Activated B cell treated with CpG ODN at 0.5 μM for 24 hours (primary cell): ENCODE measurements around the gene HID1. TPM values are rescaled to one million over a fixed set of nuclear protein-coding genes. Genes with fewer than 3 reads are reported as not detected.
"Not testable (repeated sequence)": the region's sequence is repeated elsewhere in the genome, so short reads cannot be mapped to it uniquely, and the experiment has no call there.

Experiments used
- ATAC-seq: fragments of 200-7000 bp; cut with Tn5 transposase; one replicate; pipeline ENCODE4 v1.10.0; 2021; ENCODE audit warnings: low read depth, mild to moderate bottlenecking, moderate library complexity
- CTCF ChIA-PET: fragments of 350-600 bp; sonication (Branson Sonifier 250); formaldehyde crosslinking; loops from one replicate; lab custom pipeline; 2021; ENCODE audit warnings: antibody characterized with exemption; lab: Charles Lee
- POLR2A ChIA-PET: fragments of 350-600 bp; sonication (Branson Sonifier 250); formaldehyde crosslinking; loops from one replicate; lab custom pipeline; 2021; ENCODE audit warnings: antibody characterized with exemption; lab: Charles Lee
- DNase-seq: peaks from one replicate; pipeline ENCODE4 v3.0.0; 2022
- H3K27ac Mint-ChIP-seq: one replicate; pipeline ENCODE4 v1.8.0; 2020; ENCODE audit warnings: mixed read lengths
- H3K27me3 Mint-ChIP-seq: one replicate; pipeline ENCODE4 v1.8.0; 2021; ENCODE audit warnings: mixed read lengths
- H3K36me3 Mint-ChIP-seq: one replicate; pipeline ENCODE4 v1.8.0; 2021; ENCODE audit warnings: low read depth, mixed read lengths
- H3K4me1 Mint-ChIP-seq: one replicate; pipeline ENCODE4 v1.8.0; 2021; ENCODE audit warnings: mixed read lengths
- H3K4me3 Mint-ChIP-seq: one replicate; pipeline ENCODE4 v1.8.0; 2020; ENCODE audit warnings: mild to moderate bottlenecking, mixed read lengths
- H3K9me3 Mint-ChIP-seq: one replicate; pipeline ENCODE4 v1.8.0; 2020; ENCODE audit warnings: mixed read lengths
- intact Hi-C: fragments of 100-400 bp; cut with micrococcal nuclease; formaldehyde crosslinking; loops from one replicate; pipeline ENCODE4 v1.15.1; 2024
- total RNA-seq: library from RNA; stranded (reverse); gene quantifications from 2 replicates; pipeline ENCODE4 v1.2.3, GENCODE V29; 2022
- TF ChIP-seq, protein P1 (sequence below): fragments of 200-600 bp; IDR thresholded peaks from one replicate; pipeline ENCODE4 v1.8.0; 2022; ENCODE audit warnings: antibody characterized with exemption, mild to moderate bottlenecking

The HID1 gene
- total RNA-seq, 1 donor from 2014 or later = 2.1 TPM

DNA sequence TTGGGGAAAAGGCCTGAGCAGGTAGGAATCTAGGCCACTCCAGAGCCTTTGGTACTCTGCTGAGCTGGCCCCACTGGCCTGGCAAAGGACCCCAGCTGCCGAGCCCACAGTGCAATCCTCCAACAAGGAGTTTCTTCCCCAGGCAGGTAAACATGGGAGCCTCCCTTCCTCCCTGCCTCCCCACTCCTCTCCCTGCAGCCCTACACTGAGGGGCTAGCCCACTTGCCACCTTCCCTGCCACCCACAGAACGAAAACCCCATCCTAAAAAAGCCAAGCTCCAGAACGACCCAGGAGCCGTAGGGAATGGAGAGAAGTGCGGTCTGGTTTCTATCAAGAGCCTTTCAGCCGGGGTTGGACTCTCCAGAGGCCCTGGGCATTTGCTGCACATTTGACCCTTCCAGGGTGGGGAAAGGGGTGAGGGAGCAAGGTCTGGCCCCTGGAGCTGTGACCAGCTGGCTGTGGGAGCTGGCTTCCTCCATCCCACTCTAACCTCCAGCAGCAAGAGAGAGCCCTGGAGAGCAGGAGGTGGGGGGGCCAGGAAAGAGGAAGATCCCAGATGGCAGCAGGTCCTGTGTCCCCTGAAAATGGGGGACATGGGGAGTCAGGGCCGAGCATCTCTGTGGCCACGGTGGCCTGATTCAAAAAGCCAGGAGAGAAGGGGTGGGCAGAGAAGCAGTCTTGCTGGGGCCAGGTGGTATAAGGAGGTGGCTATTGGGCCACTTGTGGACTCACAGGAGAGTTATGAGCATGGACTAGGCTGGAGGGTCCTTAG, 1.3 kb downstream of the HID1 start:
- DNase-seq (no peak), ATAC-seq (no peak)
- POLR2A ChIA-PET = interaction anchor here (0.6 to 3.8 kb wide), 5 partner anchors 10 to 292 kb away, joined by 3 to 24 read pairs (median 6); partner anchors contain the start of gene MRPL58
- CTCF ChIA-PET = interaction anchor here (1.0 to 5.1 kb wide), 2 partner anchors 10 to 13 kb away, joined by 3 to 37 read pairs; no protein-coding TSS in a partner anchor
- intact Hi-C loops = loop anchor here (5.0 kb wide), 1 partner anchor 211 kb away; the partner anchor contains the start of gene SUMO2
- peaks cover 6% of the 10 kb centered on the region for H3K4me1 Mint-ChIP-seq
- no peak overlapping the region for H3K27ac Mint-ChIP-seq
- TF ChIP-seq, protein P1, sequence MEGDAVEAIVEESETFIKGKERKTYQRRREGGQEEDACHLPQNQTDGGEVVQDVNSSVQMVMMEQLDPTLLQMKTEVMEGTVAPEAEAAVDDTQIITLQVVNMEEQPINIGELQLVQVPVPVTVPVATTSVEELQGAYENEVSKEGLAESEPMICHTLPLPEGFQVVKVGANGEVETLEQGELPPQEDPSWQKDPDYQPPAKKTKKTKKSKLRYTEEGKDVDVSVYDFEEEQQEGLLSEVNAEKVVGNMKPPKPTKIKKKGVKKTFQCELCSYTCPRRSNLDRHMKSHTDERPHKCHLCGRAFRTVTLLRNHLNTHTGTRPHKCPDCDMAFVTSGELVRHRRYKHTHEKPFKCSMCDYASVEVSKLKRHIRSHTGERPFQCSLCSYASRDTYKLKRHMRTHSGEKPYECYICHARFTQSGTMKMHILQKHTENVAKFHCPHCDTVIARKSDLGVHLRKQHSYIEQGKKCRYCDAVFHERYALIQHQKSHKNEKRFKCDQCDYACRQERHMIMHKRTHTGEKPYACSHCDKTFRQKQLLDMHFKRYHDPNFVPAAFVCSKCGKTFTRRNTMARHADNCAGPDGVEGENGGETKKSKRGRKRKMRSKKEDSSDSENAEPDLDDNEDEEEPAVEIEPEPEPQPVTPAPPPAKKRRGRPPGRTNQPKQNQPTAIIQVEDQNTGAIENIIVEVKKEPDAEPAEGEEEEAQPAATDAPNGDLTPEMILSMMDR = no peak
- H3K36me3 Mint-ChIP-seq = no peaks in the 10 kb centered on the region
- H3K9me3 Mint-ChIP-seq = no peaks in the 10 kb centered on the region
- peaks cover 19% of the 10 kb centered on the region for H3K27me3 Mint-ChIP-seq
- H3K4me3 Mint-ChIP-seq = peak overlapping the region; percentile 76

DNA sequence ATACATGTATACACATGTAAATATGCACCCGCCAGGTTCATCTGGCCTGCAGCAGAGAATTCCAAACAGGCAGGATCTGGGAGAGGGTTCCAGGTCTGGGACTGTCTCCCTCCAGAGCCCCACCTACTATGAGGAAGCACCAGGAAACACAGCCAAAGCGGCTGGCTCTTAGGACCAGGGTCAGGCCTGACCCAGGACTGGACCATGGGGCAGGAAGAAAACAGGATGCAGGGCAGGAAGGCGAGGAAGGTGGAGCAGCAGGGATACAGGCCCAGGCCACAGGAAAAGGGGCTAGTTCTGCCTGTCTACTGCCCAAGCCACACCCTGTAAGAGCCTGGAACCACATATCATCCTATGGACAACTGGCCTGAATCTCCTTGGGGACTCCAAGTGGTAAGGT, 2.2 kb downstream of the HID1 start:
- intact Hi-C loops = loop anchor here (5.0 kb wide), 1 partner anchor 212 kb away; the partner anchor contains the start of gene SUMO2
- Mint-ChIP-seq H3K9me3 (no peaks in the 10 kb centered on the region), H3K4me3 (no peak overlapping the region), H3K27me3 (peaks cover 15% of the 10 kb centered on the region), H3K4me1 (peaks cover 6% of the 10 kb centered on the region), H3K36me3 (no peaks in the 10 kb centered on the region), H3K27ac (no peak overlapping the region)
- ATAC-seq = no peak
- POLR2A ChIA-PET = interaction anchor here (0.7 kb wide), 2 partner anchors 52 to 174 kb away, joined by 4 read pairs; no protein-coding TSS in a partner anchor
- TF ChIP-seq, protein P1 = no peak
- CTCF ChIA-PET = interaction anchor here (5.1 kb wide), 1 partner anchor 9 kb away, joined by 37 read pairs; no protein-coding TSS in a partner anchor
- DNase-seq = no peak

DNA sequence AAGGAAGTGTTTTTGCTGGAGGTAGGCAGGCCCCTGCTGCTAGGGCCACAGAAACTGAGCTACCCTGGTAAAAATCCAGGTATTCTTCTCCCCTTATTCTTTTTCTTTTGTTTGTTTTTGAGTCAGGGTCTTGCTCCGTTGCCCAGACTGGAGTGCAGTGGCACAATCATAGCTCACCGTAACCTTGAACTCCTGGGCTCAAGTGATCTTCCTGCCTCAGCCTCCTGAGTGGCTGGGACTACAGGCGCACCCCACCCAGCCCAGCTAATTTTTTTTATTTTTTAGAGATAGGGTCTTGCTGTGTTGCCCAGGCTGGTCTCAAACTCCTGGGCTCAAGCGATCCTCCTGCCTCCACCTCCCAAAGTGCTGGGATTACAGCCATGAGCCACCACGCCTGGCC, 3.1 kb downstream of the HID1 start:
- intact Hi-C loops, H3K4me1 Mint-ChIP-seq, DNase-seq, H3K4me3 Mint-ChIP-seq, H3K36me3 Mint-ChIP-seq, ATAC-seq, H3K9me3 Mint-ChIP-seq, H3K27me3 Mint-ChIP-seq, H3K27ac Mint-ChIP-seq: not testable (repeated sequence)
- POLR2A ChIA-PET = interaction anchor here (0.7 kb wide), 3 partner anchors 51 to 175 kb away, joined by 4 to 5 read pairs (median 4); no protein-coding TSS in a partner anchor
- CTCF ChIA-PET = interaction anchor here (1.0 kb wide), 2 partner anchors 9 to 232 kb away, joined by 3 to 4 read pairs; no protein-coding TSS in a partner anchor

DNA sequence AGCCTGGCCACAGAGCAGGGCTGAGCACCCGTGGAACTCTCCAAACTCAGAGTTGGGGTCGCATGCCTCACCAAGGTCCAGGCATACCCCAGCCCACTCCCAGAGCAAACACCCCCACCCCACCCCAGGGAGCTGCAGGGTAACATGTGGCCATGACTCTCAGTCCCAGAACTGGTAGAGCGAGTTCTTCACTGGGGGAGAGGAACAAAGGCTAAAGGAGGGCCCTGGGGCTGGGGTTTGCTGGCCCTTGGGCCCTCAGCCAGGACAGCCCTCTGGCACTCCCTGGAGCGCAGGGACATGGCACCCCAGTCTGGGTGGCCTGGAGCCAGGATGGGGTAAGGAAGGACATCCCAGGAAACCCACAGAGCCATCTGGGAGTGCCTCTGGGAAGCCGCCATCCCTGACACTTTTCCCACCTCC, 4.2 kb downstream of the HID1 start:
- CTCF ChIA-PET = no interaction called here
- Mint-ChIP-seq H3K36me3 (no peaks in the 10 kb centered on the region), H3K27ac (no peak overlapping the region), H3K4me1 (peaks cover 6% of the 10 kb centered on the region), H3K9me3 (no peaks in the 10 kb centered on the region), H3K27me3 (peaks cover 7% of the 10 kb centered on the region), H3K4me3 (no peak overlapping the region)
- intact Hi-C loops = no loop called here
- POLR2A ChIA-PET = interaction anchor here (0.6 kb wide), 1 partner anchor 45 kb away, joined by 3 read pairs; no protein-coding TSS in a partner anchor
- ATAC-seq (no peak), DNase-seq (no peak)
- TF ChIP-seq, protein P1 = no peak

DNA sequence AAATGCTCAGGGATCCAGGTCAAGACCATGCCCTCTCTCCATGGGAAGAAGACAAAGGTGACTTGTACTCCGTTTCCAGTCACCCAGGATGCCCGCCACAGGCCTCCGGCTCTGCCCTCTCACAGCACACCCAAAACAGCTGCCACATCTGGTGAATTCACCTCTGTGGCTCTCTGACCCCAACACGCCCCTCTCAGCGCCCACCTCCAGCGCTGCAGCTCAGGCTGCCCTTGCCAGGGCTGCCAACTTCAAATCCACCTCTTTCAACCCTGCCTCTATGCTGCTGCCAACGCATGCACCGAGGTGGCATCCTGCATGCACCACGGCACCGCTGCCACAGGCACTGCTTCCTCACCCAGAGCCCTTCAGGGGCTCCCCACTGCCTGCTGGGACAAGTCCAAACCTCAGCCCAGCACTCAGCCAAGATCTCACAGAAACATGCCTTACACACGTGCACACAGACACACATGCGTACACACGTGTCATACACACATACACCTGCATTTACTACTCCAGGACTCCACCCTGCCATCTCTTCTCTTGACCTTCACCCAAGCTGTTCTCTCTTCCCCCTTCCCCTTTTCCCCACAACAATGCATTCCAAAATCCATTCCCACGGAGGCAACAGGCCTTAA, 7.5 kb downstream of the HID1 start:
- ChIA-PET POLR2A (no interaction called here), CTCF (no interaction called here)
- H3K36me3 Mint-ChIP-seq = no peaks in the 10 kb centered on the region
- ATAC-seq (no peak), DNase-seq (no peak)
- peaks cover 2% of the 10 kb centered on the region for H3K27me3 Mint-ChIP-seq
- no peaks in the 10 kb centered on the region for H3K9me3 Mint-ChIP-seq
- TF ChIP-seq, protein P1 = no peak
- no peak overlapping the region for H3K27ac Mint-ChIP-seq
- intact Hi-C loops = no loop called here
- H3K4me3 Mint-ChIP-seq = no peak overlapping the region
- peaks cover 7% of the 10 kb centered on the region for H3K4me1 Mint-ChIP-seq
